Brain microvascular endothelial cell (primary cell): Measurements from ENCODE around the gene PRKAG3.

Experiments used
- DNase-seq: peaks from one replicate; pipeline ENCODE4 v3.0.0-alpha.2; 2020
- H3K27ac ChIP-seq: fragments of 250-450 bp; sonication (Bioruptor Pico); 2 replicates; pipeline ENCODE4 v1.5.1; 2020; ENCODE audit warnings: mild to moderate bottlenecking, moderate library complexity
- H3K27me3 ChIP-seq: fragments of 250-450 bp; sonication (Bioruptor Pico); replicated peaks from 2 replicates; pipeline ENCODE4 v1.5.1; 2020; ENCODE audit warnings: mild to moderate bottlenecking
- H3K36me3 ChIP-seq: fragments of 250-450 bp; sonication (Bioruptor Pico); replicated peaks from 2 replicates; pipeline ENCODE4 v1.5.1; 2020; ENCODE audit warnings: mild to moderate bottlenecking
- H3K4me3 ChIP-seq: 2 replicates; pipeline ENCODE4 v1.5.1; 2011; ENCODE audit warnings: low read depth, mild to moderate bottlenecking, control low read depth, low read length, moderate library complexity
- in situ Hi-C: cut with HindIII; loops from 2 replicates; pipeline ENCODE4 v1.10.0; 2017; ENCODE audit warnings: low sequenced_read_pairs, low pct_ligation_motif_present
- TF ChIP-seq, protein P1 (sequence below): IDR thresholded peaks from 2 replicates; pipeline ENCODE4 v1.5.1; 2011; ENCODE audit warnings: low read depth, mild to moderate bottlenecking, moderate library complexity, low read length, control low read depth, inconsistent platforms; ENCODE audit errors: missing control alignments

The PRKAG3 gene

DNA sequence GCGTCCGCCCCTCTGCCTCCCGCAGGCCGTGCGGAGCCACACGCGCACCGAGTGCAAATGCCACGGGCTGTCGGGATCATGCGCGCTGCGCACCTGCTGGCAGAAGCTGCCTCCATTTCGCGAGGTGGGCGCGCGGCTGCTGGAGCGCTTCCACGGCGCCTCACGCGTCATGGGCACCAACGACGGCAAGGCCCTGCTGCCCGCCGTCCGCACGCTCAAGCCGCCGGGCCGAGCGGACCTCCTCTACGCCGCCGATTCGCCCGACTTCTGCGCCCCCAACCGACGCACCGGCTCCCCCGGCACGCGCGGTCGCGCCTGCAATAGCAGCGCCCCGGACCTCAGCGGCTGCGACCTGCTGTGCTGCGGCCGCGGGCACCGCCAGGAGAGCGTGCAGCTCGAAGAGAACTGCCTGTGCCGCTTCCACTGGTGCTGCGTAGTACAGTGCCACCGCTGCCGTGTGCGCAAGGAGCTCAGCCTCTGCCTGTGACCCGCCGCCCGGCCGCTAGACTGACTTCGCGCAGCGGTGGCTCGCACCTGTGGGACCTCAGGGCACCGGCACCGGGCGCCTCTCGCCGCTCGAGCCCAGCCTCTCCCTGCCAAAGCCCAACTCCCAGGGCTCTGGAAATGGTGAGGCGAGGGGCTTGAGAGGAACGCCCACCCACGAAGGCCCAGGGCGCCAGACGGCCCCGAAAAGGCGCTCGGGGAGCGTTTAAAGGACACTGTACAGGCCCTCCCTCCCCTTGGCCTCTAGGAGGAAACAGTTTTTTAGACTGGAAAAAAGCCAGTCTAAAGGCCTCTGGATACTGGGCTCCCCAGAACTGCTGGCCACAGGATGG is 42.0 kb upstream of the PRKAG3 start:
- DNase-seq, result no peak
- TF ChIP-seq, protein P1, sequence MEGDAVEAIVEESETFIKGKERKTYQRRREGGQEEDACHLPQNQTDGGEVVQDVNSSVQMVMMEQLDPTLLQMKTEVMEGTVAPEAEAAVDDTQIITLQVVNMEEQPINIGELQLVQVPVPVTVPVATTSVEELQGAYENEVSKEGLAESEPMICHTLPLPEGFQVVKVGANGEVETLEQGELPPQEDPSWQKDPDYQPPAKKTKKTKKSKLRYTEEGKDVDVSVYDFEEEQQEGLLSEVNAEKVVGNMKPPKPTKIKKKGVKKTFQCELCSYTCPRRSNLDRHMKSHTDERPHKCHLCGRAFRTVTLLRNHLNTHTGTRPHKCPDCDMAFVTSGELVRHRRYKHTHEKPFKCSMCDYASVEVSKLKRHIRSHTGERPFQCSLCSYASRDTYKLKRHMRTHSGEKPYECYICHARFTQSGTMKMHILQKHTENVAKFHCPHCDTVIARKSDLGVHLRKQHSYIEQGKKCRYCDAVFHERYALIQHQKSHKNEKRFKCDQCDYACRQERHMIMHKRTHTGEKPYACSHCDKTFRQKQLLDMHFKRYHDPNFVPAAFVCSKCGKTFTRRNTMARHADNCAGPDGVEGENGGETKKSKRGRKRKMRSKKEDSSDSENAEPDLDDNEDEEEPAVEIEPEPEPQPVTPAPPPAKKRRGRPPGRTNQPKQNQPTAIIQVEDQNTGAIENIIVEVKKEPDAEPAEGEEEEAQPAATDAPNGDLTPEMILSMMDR, result no peak
- Histone ChIP-seq H3K27me3 (peaks cover 84% of the 10 kb centered on the region), H3K36me3 (no peaks in the 10 kb centered on the region), H3K4me3 (no peak overlapping the region), H3K27ac (no peak overlapping the region)
- in situ Hi-C loops, result no loop called here

DNA sequence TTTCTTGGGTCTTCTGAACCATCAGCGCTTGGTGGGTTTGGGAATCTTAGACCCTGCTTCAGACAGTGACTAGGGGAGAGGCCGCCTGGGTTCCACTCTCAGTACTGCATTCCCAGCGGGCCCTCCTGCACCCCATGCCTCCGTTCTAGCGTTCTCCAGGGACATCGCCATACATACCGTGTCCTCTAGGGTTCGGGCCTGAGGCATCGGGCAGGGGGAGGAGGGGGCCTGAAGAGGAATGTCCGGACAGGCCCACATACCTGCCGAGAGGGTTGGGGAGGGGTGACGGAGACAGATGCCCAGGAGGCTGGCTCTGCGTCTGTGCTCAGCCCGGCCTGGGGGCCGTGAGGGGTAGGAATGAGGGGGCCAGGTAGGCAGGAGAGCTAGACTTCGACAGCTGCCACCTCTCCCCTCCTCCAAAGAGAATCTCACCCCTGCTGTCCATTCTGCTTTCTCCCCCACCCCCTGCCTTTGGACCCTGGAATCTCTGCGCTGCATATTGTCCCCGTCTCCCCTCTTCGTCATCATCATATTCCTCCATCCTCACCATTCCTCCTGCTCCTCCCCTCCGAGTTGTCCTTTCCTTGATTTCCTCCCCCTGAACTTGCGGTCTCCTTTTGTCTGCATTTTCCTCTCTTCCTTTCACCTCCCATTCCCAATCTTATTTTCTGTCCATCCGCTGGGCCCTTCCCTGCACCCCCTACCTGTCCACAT is 41.2 kb upstream of the PRKAG3 start:
- Histone ChIP-seq H3K27ac (no peak overlapping the region), H3K36me3 (no peaks in the 10 kb centered on the region), H3K27me3 (peaks cover 82% of the 10 kb centered on the region), H3K4me3 (no peak overlapping the region)
- TF ChIP-seq, protein P1, result no peak
- DNase-seq, result no peak
- in situ Hi-C loops, result no loop called here

DNA sequence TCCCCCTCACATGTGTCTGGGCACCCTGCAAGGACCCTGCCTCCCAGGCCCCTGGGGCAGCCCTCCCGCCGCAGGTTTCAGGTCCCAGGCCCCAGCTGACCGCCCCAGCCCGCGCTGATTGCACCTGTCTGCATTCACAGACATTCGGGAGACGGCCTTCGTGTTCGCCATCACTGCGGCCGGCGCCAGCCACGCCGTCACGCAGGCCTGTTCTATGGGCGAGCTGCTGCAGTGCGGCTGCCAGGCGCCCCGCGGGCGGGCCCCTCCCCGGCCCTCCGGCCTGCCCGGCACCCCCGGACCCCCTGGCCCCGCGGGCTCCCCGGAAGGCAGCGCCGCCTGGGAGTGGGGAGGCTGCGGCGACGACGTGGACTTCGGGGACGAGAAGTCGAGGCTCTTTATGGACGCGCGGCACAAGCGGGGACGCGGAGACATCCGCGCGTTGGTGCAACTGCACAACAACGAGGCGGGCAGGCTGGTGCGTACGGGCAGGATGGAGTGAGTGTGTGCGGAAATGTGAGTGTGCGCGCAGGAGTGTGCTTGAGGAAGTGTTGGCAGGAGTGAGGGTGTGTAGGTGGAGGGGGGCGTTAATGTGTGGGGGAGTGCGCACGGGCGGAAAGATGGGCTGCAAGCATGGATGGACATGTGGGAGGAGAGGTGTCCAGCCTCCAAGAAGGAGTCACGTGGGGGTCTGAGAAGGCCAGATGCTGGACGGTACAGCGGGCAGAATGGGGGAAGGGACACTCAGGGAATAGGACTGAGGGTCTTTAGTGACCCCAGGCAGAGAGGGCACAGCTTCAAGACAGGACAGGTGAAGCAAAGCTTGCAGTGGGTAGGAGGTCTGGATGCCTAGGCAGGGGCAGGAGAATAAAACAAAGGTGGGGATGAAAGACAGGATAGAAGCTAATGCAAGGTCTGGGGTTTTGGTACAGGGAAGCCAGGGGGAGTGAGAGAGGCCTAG is 40.0 kb upstream of the PRKAG3 start:
- no peaks in the 10 kb centered on the region for H3K36me3 ChIP-seq
- in situ Hi-C loops, result no loop called here
- TF ChIP-seq, protein P1, result no peak
- H3K27ac ChIP-seq, result no peak overlapping the region
- H3K27me3 ChIP-seq, result peaks cover 77% of the 10 kb centered on the region
- H3K4me3 ChIP-seq, result no peak overlapping the region
- DNase-seq, result no peak

DNA sequence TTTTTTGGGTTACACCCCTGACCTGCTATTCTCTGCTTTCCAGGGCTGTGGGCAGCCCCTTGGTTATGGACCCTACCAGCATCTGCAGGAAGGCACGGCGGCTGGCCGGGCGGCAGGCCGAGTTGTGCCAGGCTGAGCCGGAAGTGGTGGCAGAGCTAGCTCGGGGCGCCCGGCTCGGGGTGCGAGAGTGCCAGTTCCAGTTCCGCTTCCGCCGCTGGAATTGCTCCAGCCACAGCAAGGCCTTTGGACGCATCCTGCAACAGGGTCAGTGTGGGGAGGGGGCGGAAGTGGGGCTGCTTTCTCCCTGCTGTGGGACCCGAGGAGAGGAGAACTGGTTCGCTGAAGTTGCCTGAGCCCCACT is 39.4 kb upstream of the PRKAG3 start:
- Histone ChIP-seq H3K27ac (no peak overlapping the region), H3K27me3 (peaks cover 77% of the 10 kb centered on the region), H3K4me3 (no peak overlapping the region), H3K36me3 (no peaks in the 10 kb centered on the region)
- in situ Hi-C loops, result no loop called here
- DNase-seq, result no peak
- TF ChIP-seq, protein P1, result no peak

DNA sequence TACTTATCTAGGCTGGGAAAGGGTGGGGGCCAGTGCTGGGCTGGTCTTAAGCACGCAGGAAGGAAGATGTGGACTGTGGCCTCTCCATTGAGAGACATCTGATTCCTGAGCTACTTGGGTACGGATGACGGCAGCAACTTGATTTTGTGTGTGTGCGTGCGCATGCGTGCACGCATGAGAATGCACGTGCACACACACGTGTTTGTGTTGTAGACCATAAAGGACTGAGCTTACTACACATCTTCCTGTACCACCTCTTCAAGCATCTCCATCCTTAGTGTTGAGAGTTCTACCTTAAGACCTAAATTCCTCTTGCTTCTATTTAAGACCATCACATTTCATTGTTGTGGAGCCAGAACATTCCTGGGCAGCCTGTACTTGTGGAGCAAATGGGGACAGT is 37.5 kb upstream of the PRKAG3 start:
- peaks cover 62% of the 10 kb centered on the region for H3K27me3 ChIP-seq
- TF ChIP-seq, protein P1, result no peak
- in situ Hi-C loops, result no loop called here

More for the DNA sequence above, 37.5 kb upstream of the PRKAG3 start:
- H3K36me3 ChIP-seq, result no peaks in the 10 kb centered on the region
- DNase-seq, result no peak
- H3K27ac ChIP-seq, result no peak overlapping the region
- no peak overlapping the region for H3K4me3 ChIP-seq
